Right lobe of liver (tissue), 6 donors: ENCODE data around the gene DAPK1. TPM values are rescaled to one million over a fixed set of nuclear protein-coding genes. Genes with fewer than 3 reads are reported as not detected.

Experiments used
- ATAC-seq, 4 donors: fragments of 200-7000 bp; cut with Tn5 transposase; one replicate each; pipeline ENCODE4 v1.9.1; 2020; ENCODE audit warnings: mild to moderate bottlenecking in 4 of 4, moderate library complexity in 4 of 4
- DNase-seq, 3 donors: peaks; one replicate each; pipeline ENCODE4 v3.0.0-alpha.2; 2020
- H3K27ac ChIP-seq, 3 donors: fragments of 200-600 bp; one replicate each; pipeline ENCODE4 v1.8.0; 2022
- H3K27me3 ChIP-seq, 2 donors: fragments of 200-600 bp; one replicate each; pipeline ENCODE4 v1.8.0; 2022
- H3K36me3 ChIP-seq, 4 donors: fragments of 200-600 bp; sonication (generic) in 1 of 4; one replicate each; pipeline versions ENCODE4 v1.5.1 to v1.8.0; 2017 to 2022; ENCODE audit warnings: control low read depth in 1 of 4
- H3K4me1 ChIP-seq, 4 donors: fragments of 200-600 bp; sonication (generic) in 1 of 4; one replicate each; pipeline versions ENCODE4 v1.5.1 to v1.8.0; 2017 to 2022; ENCODE audit warnings: control low read depth in 1 of 4
- H3K4me3 ChIP-seq, 3 donors: fragments of 200-600 bp; one replicate each; pipeline ENCODE4 v1.8.0; 2022
- H3K9me3 ChIP-seq, 4 donors: fragments of 200-600 bp; sonication (generic) in 1 of 4; one replicate each; pipeline versions ENCODE4 v1.5.1 to v1.8.0; 2017 to 2022; ENCODE audit warnings: control low read depth in 1 of 4
- POLR2A ChIP-seq: fragments of 450-650 bp; IDR thresholded peaks from one replicate; pipeline ENCODE4 v1.6.1; 2017; ENCODE audit warnings: antibody characterized with exemption, mild to moderate bottlenecking
- WGBS: methylation state at CpG from one replicate; pipeline ENCODE4 v1.1.6; 2018; ENCODE audit warnings: low coverage, low lambda C conversion rate; ENCODE audit not compliant: insufficient coverage; ENCODE audit errors: missing lambda C conversion rate; 5-methylcytosine and 5-hydroxymethylcytosine counted together
- intact Hi-C, 2 donors: fragments of 100-400 bp; cut with DNase I; formaldehyde crosslinking; loops; one replicate each; pipeline versions ENCODE4 v1.11.2 to v1.14.1; 2022
- total RNA-seq, 6 experiments: library from RNA; depleted of rRNA in 2 of 6; stranded (reverse); fragments of >200 nt in 2 of 6; fragmentation: NEBNext Ultra II Directional in 3 of 6; extraction: Animal tissue kit (Norgen Biotek cat#: 25700) in 3 of 6; gene quantifications; one replicate each; pipeline versions ENCODE4 v1.1.0 to v1.2.4, GENCODE V29; 2016 to 2023
- TF ChIP-seq, protein P1 (sequence below), 4 donors: fragments of 200-600 bp in 3 of 4; fragments of 450-650 bp in 1 of 4; IDR thresholded peaks; one replicate each; pipeline versions ENCODE4 v1.5.1 to v1.8.0; 2016 to 2022; ENCODE audit warnings: antibody characterized with exemption in 4 of 4, mild to moderate bottlenecking in 2 of 4
- donor health status: DM: no; HTN: yes; CAD: no.
- donor health status: DM: no; HTN: no; CAD: no.
- donor health status: DM: no; HTN: no; CAD: no.
- donor health status: DM: no; HTN: yes; CAD: no.
- donor health status: DM: no; HTN: yes; CAD: no.

Gene DAPK1
- total RNA-seq, 6 experiments from 2014 or later, result 17.4 to 55.0 (median 33.9) TPM

GRCh38 chr9:87569008-87569509 is 71.4 kb downstream of the DAPK1 start:
- DNase-seq, result peak in 1 of 3 donors; percentile 63
- no peaks in the 10 kb centered on the region for H3K27me3 ChIP-seq

GRCh38 chr9:87569518-87569917 is 71.9 kb downstream of the DAPK1 start:
- peaks cover 3 to 62% (median 31%) of the 10 kb centered on the region in 4 donors for H3K4me1 ChIP-seq
- no peaks in the 10 kb centered on the region for H3K36me3 ChIP-seq
- intact Hi-C loops, result loop anchor here in 1 of 2 donors (10.0 kb wide), 1 partner anchor 55 kb away; no protein-coding TSS in a partner anchor
- TF ChIP-seq POLR2A, result no peak
- TF ChIP-seq, protein P1, sequence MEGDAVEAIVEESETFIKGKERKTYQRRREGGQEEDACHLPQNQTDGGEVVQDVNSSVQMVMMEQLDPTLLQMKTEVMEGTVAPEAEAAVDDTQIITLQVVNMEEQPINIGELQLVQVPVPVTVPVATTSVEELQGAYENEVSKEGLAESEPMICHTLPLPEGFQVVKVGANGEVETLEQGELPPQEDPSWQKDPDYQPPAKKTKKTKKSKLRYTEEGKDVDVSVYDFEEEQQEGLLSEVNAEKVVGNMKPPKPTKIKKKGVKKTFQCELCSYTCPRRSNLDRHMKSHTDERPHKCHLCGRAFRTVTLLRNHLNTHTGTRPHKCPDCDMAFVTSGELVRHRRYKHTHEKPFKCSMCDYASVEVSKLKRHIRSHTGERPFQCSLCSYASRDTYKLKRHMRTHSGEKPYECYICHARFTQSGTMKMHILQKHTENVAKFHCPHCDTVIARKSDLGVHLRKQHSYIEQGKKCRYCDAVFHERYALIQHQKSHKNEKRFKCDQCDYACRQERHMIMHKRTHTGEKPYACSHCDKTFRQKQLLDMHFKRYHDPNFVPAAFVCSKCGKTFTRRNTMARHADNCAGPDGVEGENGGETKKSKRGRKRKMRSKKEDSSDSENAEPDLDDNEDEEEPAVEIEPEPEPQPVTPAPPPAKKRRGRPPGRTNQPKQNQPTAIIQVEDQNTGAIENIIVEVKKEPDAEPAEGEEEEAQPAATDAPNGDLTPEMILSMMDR (IDR thresholded peaks at IDR 0.05), result no peak
- H3K9me3 ChIP-seq, result no peaks in the 10 kb centered on the region
- peak; percentile 42 to 65 (median 44) for ATAC-seq
- H3K27ac ChIP-seq, result peak overlapping the region; percentile 47 to 87 (median 87)
- no peaks in the 10 kb centered on the region for H3K27me3 ChIP-seq
- 1% methylated on average over 5 of the region's 5 CpGs for WGBS
- no peak for DNase-seq
- H3K4me3 ChIP-seq, result peak overlapping the region in 2 of 3 donors; percentile 1 to 7

More at GRCh38 chr9:87569008-87569509, 71.4 kb downstream of the DAPK1 start:
- ATAC-seq, result peak; percentile 5 to 53 (median 20)
- Histone ChIP-seq H3K4me1 (peaks cover 3 to 62% (median 31%) of the 10 kb centered on the region in 4 donors), H3K9me3 (no peaks in the 10 kb centered on the region), H3K4me3 (peak overlapping the region in 1 of 3 donors; percentile 7), H3K36me3 (no peaks in the 10 kb centered on the region), H3K27ac (peak overlapping the region; percentile 47 to 87 (median 87))
- TF ChIP-seq, protein P1 (IDR thresholded peaks at IDR 0.05), result no peak
- WGBS, result 26% methylated on average over 5 of the region's 6 CpGs
- intact Hi-C loops, result loop anchor here in 1 of 2 donors (10.0 kb wide), 1 partner anchor 54 kb away; no protein-coding TSS in a partner anchor

DNA sequence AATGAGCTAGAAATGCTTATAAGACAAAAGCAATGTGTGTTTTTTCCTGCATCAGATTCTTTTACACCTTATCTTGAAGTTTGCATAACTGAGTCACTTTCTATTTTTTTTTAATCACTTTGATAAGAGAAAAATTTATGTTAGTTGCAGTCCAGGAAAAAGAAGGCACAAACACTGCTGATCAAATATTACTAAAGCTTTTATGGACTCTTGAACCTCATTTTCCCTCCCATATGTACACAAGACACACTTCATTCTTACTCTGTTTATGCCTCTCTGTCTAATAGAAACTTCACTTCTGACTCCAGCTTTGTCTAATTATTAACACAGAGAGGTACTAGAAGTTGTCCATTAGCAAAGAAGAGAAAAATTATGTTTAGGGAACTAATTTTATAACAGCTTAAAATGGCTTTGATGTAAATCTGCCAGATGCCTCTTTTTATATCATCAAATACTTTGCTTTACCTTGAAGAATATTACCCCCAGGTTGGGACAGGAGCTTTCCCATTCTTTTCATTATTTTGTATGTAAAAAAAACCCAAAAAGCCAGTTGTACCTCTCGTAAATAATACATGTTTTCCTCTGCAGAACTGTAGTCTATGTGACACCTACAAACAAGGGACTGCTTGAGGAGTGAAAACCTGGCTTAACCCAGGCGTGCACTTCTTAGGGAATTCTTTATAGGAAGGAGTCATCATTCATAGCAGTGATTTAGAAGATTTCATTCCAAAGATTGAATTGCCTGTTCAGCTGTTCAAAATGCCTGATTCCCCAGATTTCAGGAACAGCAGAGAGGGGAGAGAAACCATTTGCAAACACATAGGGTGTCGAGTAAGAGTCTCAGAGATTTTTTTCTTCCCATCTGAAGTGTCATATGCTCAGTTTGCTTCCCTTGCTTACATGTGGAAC is 72.6 kb downstream of the DAPK1 start:
- peak overlapping the region in 2 of 3 donors; percentile 7 to 14 for H3K4me3 ChIP-seq
- H3K4me1 ChIP-seq, result peaks cover 3 to 62% (median 31%) of the 10 kb centered on the region in 4 donors
- ATAC-seq, result peak; percentile 71 to 83 (median 76)
- no peaks in the 10 kb centered on the region for H3K36me3 ChIP-seq
- TF ChIP-seq, protein P1 (IDR thresholded peaks at IDR 0.05), result no peak
- TF ChIP-seq POLR2A, result no peak
- no peak for DNase-seq
- peak overlapping the region; percentile 47 to 87 (median 87) for H3K27ac ChIP-seq
- intact Hi-C loops, result loop anchor here in 1 of 2 donors (10.0 kb wide), 1 partner anchor 55 kb away; no protein-coding TSS in a partner anchor
- no peaks in the 10 kb centered on the region for H3K9me3 ChIP-seq
- H3K27me3 ChIP-seq, result no peaks in the 10 kb centered on the region
- WGBS, result 12% methylated on average over 3 of the region's 3 CpGs

DNA sequence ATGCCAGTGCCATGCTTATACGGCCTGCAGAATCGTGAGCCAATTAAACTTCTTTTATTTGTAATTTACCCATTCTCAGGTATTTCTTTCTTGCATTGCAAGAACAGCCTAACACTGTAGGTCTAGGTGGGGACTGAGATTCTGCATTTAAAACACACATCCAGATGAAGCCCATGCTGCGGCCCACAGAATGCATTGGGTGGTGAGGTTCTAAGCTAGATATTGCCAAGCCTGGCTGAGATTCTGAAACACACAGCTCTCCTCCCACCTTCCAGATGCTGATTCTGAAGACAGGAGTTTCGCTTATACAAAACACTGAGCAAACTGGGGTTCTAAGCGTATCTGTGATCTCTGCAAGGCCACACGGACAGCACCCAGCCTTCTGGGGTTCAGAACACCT is 75.1 kb downstream of the DAPK1 start:
- peaks cover 3 to 60% (median 29%) of the 10 kb centered on the region in 4 donors for H3K4me1 ChIP-seq
- WGBS, result 92% methylated on average over 4 of the region's 6 CpGs

More for the DNA sequence above, 75.1 kb downstream of the DAPK1 start:
- no peak for ATAC-seq
- Histone ChIP-seq H3K27ac (no peak overlapping the region), H3K4me3 (no peak overlapping the region), H3K27me3 (no peaks in the 10 kb centered on the region), H3K36me3 (no peaks in the 10 kb centered on the region), H3K9me3 (no peaks in the 10 kb centered on the region)
- TF ChIP-seq, protein P1 (IDR thresholded peaks at IDR 0.05), result no peak
- TF ChIP-seq POLR2A, result no peak
- intact Hi-C loops, result no loop called here
- no peak for DNase-seq
